ENCODE data around the gene ZNF268. TPM values are rescaled to one million over a fixed set of nuclear protein-coding genes. Genes with fewer than 3 reads are reported as not detected.
"Not testable (repeated sequence)": the region's sequence is repeated elsewhere in the genome, so short reads cannot be mapped to it uniquely, and the experiment has no call there.

The ZNF268 gene
- total and polyA plus RNA-seq, 4 donors, result 3.3 to 33.8 (median 14.2) TPM

DNA sequence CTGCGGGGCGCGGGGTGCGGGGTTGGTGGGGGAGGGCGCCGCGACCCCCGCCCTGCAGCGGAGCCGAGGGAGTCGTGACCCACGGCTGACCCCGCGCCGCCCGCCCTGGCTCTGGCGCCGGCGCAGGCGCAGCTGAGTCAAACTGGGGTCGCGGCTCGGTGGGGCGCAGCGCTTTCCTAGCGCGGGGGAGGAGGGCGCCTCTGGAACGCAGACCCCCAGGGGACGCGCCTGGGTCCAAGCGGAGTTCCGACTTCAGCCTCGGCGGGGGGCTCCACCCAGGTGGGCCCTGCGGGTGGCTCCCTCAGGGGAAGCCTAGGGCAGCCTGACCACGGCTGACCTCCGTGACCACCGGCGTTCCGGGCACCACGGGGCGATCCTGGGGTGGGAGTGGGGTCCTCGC, 54.8 kb downstream of the ZNF268 start:
- DNase-seq, result no peak

GRCh38 chr12:133236556-133236955, 55.3 kb downstream of the ZNF268 start:
- Histone ChIP-seq H3K27ac (ENCODE audit: low read depth in 1 of 2, low read length in 1 of 2) (no peak overlapping the region), H3K27me3 (ENCODE audit: control insufficient read depth in 3 of 3, insufficient read depth in 3 of 3, low read length in 2 of 3) (peaks cover 0 to 7% (median 0%) of the 10 kb centered on the region in 3 donors), H3K9ac (ENCODE audit: insufficient read depth in 1 of 2, low read length in 2 of 2) (no peak overlapping the region), H3K4me3 (no peak overlapping the region), H3K4me1 (ENCODE audit: control insufficient read depth in 5 of 5, insufficient read depth in 5 of 5, low read length in 5 of 5) (no peaks in the 10 kb centered on the region), H3K9me3 (ENCODE audit: control insufficient read depth in 4 of 4, insufficient read depth in 3 of 4, low read length in 3 of 4) (peaks cover 0 to 25% (median 9%) of the 10 kb centered on the region in 4 donors), H3K36me3 (ENCODE audit: control insufficient read depth in 4 of 4, insufficient read depth in 4 of 4, low read length in 4 of 4) (no peaks in the 10 kb centered on the region)
- no peak for DNase-seq
- ATAC-seq (ENCODE audit: insufficient read depth, low FRiP score), result no peak
- 89 to 91% methylated on average over 12 of the region's 12 CpGs for WGBS, 2 donors
- TF ChIP-seq CTCF (IDR thresholded peaks at IDR 0.05; ENCODE audit: control extremely low read depth, extremely low read depth), result no peak

More for the DNA sequence above, 54.8 kb downstream of the ZNF268 start:
- no peak for TF ChIP-seq CTCF (IDR thresholded peaks at IDR 0.05; ENCODE audit: control extremely low read depth, extremely low read depth)
- WGBS, 2 donors, result 40 to 52% methylated on average over 39 to 44 of the region's 44 CpGs
- Histone ChIP-seq H3K4me3 (no peak overlapping the region), H3K27me3 (ENCODE audit: control insufficient read depth in 3 of 3, insufficient read depth in 3 of 3, low read length in 2 of 3) (peaks cover 0 to 7% (median 0%) of the 10 kb centered on the region in 3 donors), H3K9me3 (ENCODE audit: control insufficient read depth in 4 of 4, insufficient read depth in 3 of 4, low read length in 3 of 4) (peaks cover 0 to 27% (median 9%) of the 10 kb centered on the region in 4 donors), H3K36me3 (ENCODE audit: control insufficient read depth in 4 of 4, insufficient read depth in 4 of 4, low read length in 4 of 4) (no peaks in the 10 kb centered on the region), H3K4me1 (ENCODE audit: control insufficient read depth in 5 of 5, insufficient read depth in 5 of 5, low read length in 5 of 5) (no peaks in the 10 kb centered on the region), H3K9ac (ENCODE audit: insufficient read depth in 1 of 2, low read length in 2 of 2) (no peak overlapping the region), H3K27ac (ENCODE audit: low read depth in 1 of 2, low read length in 1 of 2) (no peak overlapping the region)
- no peak for ATAC-seq (ENCODE audit: insufficient read depth, low FRiP score)

DNA sequence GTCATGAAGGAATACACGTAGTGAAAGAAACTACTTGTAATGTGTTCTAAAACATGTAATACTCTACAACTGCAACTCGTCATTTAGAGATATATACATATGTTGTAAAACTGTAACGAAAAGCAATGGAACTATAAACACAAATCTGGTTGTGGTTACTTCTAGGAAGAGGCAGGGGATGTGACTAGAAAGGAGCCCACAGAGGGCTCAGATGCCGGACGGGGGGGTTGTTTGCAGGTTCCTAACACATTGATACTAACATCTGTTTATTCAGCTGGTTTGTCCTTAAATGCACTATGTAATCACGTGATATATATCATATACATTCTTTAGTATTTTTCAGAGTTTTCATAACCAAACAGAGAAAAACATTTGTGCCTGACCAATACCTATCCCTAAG, 70.4 kb downstream of the ZNF268 start:
- DNase-seq (no peak), ATAC-seq (ENCODE audit: insufficient read depth, low FRiP score) (no peak)
- H3K4me1 ChIP-seq (ENCODE audit: control insufficient read depth in 5 of 5, insufficient read depth in 5 of 5, low read length in 5 of 5), result no peaks in the 10 kb centered on the region
- no peak overlapping the region for H3K4me3 ChIP-seq
- H3K27me3 ChIP-seq (ENCODE audit: control insufficient read depth in 3 of 3, insufficient read depth in 3 of 3, low read length in 2 of 3), result no peaks in the 10 kb centered on the region
- no peaks in the 10 kb centered on the region for H3K36me3 ChIP-seq (ENCODE audit: control insufficient read depth in 4 of 4, insufficient read depth in 4 of 4, low read length in 4 of 4)
- H3K9ac ChIP-seq (ENCODE audit: insufficient read depth in 1 of 2, low read length in 2 of 2), result no peak overlapping the region
- no peak overlapping the region for H3K27ac ChIP-seq (ENCODE audit: low read depth in 1 of 2, low read length in 1 of 2)
- no peak for TF ChIP-seq CTCF (IDR thresholded peaks at IDR 0.05; ENCODE audit: control extremely low read depth, extremely low read depth)
- peaks cover 0 to 11% (median 2%) of the 10 kb centered on the region in 4 donors for H3K9me3 ChIP-seq (ENCODE audit: control insufficient read depth in 4 of 4, insufficient read depth in 3 of 4, low read length in 3 of 4)
- WGBS, 2 donors, result 64 to 65% methylated on average over 6 of the region's 6 CpGs

DNA sequence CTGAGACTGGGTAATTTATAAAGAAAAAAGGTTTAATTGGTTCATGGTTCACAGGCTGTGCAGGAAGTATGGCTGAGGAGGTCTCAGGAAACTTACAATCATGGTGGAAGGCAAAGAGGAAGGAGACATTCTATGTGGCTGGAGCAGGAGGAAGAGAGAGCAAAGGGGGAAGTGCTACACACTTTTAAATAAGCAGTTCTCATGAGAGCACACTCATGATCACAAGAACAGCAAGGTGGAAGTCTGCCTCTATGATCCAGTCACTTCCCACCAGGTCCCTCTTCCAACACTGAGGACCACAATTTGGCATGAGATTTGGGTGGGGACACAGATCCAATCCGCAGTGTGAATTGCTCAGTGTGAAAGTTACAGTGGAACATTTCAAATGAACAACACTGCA, 74.5 kb downstream of the ZNF268 start:
- H3K27ac ChIP-seq (ENCODE audit: low read depth in 1 of 2, low read length in 1 of 2); H3K9ac ChIP-seq (ENCODE audit: insufficient read depth in 1 of 2, low read length in 2 of 2); H3K4me1 ChIP-seq (ENCODE audit: control insufficient read depth in 5 of 5, insufficient read depth in 5 of 5, low read length in 5 of 5); H3K4me3 ChIP-seq; H3K27me3 ChIP-seq (ENCODE audit: control insufficient read depth in 3 of 3, insufficient read depth in 3 of 3, low read length in 2 of 3); H3K36me3 ChIP-seq (ENCODE audit: control insufficient read depth in 4 of 4, insufficient read depth in 4 of 4, low read length in 4 of 4); ATAC-seq (ENCODE audit: insufficient read depth, low FRiP score); DNase-seq: not testable (repeated sequence)
- 28 to 37% methylated on average over 1 of the region's 1 CpG for whole genome bisulfite sequencing, 2 donors
- H3K9me3 ChIP-seq (ENCODE audit: control insufficient read depth in 4 of 4, insufficient read depth in 3 of 4, low read length in 3 of 4), result peaks cover 0 to 18% (median 2%) of the 10 kb centered on the region in 4 donors

Data from lung (tissue), 12 donors.